NCI-H2029 (cell line): ENCODE data around the gene KCNK7.
A peak's percentile ranks its signal among the peaks of the same experiment; 100 is the strongest.

Experiments
- DNase-seq: peaks from one replicate; lab custom pipeline; 2025; lab: John Stamatoyannopoulos, UW

Gene KCNK7

DNA sequence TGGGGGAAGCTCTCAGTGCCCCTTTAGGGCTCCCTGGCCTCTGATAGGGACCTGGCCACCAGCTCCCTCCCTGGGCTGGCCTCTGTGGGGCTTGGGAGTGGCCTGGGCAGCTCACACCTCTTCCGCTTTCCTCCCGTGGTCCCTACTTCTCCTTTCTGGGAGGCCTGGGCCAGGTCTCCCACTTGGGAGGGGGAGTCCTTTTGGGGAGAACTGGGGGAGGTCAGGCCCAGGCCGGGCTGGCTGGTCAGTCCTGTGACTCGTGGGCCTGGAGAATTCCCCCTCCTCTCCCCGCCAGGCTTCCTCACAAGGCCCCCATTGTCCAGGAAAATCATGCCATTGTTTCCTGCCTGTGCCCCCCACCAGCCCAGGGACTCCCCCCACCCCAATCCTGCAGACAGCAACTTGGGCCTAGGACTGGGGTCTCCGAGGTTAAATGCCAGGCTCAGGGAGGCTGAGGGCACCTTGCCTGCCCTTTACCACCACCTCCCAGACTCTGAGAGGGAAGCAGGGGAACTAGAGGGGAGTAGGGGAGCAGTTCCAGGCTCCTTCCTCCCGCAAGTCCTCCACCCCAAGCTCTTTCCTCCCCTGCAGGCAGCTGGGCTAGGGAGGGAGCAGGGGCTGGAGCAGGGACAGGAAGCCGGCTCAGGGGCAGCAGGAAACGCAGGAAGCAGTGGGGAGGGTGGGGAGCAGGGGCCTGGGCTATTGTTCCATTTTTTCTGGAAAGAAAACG, 15.6 kb upstream of the KCNK7 start:
- no peak for DNase-seq

DNA sequence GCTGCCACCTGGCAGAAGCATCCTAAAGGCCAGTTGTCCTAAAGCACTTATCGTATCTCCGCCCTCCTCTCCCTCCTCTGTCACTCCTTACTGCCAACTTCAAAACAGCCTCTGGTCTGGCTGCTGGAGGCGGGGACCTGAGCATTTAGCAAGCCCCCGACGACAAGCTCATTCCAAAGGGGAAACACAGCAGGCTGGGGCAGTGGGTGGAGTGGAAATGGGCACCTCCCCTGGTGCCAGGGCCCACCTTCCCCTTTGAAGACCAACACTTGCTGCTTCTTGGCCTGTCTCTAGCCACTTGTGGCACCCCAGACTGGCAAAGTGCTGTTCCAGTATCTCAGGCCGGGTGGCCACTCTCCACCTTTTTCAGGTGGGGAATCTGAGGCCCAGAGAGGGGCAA, 14.8 kb upstream of the KCNK7 start:
- DNase-seq = no peak

DNA sequence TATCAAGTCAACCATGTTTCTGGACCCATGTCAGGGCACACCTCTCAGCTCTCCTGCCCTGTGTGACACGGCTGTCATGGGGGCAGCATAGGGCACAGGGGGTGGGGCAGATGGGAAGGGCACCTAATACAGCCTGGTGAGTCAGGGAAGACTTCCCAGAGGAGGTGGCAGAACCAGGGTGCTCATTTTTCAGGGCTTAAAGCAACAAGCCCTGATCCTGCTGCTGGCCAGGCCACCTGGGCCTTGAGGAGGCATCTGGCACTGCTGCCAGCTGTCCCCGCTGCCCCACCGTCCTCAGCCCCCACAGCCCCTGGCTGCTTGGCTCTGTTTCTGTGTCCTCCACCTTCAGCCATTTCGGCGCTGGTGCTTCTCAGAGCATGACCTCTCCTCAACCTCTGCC, 14.1 kb upstream of the KCNK7 start:
- no peak for DNase-seq

DNA sequence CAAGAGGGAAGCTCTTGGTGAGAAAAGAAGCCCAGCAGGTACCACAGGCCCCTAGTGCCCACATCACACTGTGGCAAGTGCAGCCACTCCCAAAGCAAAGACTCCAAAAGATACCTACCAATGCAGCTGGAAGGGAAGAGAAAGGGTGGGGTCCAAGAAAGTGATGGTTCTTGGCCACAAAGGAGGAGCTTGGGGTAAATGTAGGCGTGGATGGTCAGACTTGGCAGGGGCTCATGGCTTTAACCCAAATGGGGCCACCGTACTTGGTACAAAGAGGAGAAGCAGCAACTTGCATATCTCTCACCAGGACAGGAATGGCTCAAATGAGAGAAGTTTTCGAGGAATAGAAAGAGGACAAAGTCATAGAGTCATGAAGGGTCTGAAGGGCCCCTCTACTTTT, 13.6 kb upstream of the KCNK7 start:
- no peak for DNase-seq

DNA sequence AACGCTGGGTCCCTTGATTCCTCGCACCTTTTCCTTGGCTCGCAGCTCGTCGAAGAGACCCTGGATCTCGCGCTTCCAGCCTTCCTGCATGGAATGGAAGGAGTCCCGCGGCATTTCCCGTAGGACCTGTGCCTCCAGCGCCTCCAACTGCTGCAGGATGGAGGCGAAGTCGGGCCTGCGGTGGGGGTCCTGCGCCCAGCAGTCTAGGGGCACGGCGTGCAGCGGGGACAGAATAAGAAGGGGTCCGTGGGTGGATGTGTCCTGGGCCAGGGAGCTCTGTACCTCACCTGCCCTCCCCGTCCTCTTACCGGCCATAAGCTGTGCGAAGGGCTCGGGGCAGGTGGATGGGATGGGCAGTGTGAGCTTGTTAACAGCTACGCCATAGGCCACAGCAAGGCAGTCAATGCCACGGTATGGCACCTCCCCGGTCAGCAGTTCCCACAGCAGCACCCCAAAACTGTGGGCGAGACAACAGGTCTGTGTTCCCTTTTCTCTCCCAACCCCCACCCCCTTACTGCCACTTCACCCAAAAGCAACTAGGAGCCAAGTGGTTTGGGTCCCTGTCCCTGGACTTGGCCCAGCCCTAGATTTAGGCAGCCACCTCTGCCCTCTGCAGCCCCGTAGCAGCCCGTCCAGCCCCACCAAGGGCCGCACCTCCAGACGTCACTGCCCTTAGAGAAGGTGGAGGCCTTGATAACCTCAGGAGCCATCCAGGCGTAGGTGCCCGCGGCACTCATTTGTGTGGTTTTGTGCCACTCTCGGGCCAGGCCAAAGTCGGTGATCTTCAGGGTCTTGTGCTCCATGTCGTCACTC, 12.2 kb upstream of the KCNK7 start:
- no peak for DNase-seq

DNA sequence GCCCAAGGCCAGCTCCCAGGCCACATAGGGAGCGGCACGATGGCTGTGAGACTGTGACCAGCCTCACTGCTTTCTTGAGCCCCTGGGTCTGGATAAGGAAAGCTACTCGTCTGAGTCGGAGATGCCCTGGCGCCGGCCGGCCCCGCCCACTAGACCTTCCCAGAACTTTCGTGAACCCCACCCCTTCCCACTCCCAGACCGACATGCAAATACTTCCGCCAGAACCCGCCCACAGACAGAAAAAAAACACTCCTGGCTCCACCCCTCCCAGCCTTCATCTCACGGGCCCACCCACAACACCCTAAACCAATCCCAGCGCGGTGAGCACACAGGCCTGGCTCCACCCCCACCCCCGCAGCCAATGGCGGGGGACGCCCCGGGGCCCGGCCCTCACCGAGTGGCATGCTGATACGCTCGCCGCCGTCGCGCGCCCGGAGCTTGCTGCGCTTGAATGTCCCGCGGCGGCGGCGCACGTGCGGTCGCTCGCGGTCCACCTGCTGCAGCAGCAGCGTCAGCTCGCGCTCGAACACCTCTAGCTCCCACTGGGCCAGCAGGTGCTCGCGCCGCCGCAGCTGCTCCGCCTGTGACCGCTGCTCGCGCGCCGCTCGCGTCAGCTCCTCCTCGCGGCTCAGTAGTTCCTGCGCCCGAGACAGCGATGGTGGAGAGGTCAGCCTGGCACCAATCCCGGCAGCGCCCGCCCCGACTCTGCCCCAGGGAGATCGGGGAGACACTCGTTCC, 11.4 kb upstream of the KCNK7 start:
- DNase-seq = peak; percentile 96

DNA sequence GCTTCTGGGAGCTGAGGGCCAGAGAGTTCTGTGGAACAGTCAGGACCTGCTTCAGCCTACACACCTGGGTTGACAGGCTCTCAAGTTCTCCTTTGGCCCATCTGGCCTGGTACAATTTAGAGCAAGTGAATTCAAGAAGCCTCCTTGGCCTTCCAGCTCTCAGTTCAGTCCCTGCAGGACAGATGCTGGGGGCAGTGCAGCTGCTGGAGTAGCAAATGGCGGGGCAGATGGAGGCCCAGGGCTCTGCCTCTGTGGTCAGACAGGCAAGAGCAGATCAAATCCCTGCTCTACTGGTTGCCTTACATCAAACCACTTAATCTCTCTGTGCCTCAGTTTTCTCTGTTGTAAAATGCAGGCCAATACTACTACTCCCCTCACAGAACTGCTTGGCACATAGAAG, 8.7 kb upstream of the KCNK7 start:
- DNase-seq = no peak

DNA sequence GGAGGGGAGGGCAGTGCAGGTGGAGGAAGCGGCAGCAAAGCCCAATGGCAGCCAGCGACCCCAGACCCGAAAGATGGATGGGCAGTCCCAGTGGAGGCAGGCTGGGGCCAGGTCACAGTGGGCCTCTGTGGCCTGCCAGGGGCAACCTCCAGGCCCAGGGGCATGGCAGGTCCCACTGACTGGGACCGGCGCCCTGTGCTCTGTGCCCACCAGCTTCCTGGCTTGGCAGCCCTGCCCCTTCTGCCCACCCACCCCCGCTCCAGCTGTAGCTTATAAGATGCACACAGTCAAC, 4.3 kb upstream of the KCNK7 start:
- DNase-seq = no peak

DNA sequence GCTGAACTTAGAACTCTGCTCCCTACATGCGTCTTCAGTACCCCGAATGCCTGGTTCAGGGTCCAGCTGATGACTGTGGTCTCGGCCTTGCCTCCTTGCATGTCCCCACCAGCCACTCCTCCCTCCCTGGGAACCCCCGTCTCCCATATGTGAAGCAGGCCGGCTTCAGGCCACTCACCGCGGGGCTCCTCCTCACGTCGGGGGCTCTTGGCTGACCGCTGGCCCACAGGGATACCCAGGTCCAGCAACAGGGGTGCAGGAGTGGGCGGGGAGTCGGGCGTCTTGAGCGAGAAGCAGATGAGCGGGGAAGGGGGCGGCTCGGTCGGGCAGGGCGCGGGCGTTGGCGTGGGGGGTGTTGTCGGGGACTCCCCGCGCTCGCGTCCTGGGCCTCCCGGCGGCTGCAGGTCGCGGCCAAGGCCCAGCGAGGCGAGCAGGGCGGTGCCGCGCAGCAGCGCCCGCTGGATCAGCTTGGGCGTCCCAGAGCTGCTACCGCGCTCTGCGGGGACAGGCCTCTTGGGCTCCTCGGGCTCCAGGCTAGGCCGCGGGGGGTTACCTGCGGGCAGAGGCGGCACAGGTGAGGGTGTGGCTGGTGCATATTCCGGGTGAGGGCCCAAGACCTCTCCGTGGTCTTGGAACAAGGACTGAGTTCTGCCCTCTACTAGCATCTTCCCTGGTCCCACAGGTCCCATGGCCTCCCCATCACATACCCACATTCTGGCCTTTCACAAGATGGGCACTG, 3.8 kb upstream of the KCNK7 start:
- DNase-seq = no peak

DNA sequence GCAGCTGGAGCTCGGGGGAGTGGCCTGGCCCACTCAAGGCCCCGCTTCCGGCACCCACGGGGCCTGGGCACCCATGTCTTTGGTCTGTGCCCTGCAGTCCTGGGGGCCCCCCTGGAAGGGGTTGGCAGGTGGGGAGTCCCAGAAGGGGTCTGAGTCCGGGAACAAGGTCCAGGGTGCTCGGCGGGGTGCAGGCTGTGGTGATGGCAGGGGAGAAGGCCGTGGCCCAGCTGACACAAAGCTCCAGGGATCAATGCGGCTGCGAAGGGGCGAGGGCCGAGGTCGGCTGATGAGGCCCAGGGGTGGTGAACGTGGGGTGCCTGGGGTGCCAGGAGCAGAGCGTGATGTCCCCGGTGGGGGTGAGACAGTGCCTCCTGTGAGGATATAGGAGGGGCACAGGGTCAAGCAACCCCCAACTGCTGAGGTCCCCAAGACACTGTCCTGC, 2.7 kb upstream of the KCNK7 start:
- no peak for DNase-seq

DNA sequence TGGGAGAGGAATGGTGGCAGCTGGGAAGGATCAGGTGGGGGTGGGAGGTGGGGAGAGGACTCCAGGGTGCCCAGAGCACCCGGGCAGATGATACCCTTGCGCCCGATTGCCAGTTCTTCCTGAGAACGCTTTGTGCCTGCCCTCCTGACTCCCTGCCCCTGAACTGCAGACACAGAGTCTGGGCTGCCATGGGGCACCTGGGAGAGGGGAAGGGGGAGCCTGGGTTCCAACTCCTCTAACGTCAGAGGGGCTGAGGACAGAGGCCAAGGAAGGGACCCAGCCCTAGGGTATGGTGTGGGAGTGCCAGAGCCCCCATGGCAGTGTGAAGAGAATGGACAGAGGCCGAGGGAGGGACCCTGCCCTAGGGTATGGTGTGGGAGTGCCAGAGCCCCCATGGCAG, 920 bp upstream of the KCNK7 start:
- no peak for DNase-seq

DNA sequence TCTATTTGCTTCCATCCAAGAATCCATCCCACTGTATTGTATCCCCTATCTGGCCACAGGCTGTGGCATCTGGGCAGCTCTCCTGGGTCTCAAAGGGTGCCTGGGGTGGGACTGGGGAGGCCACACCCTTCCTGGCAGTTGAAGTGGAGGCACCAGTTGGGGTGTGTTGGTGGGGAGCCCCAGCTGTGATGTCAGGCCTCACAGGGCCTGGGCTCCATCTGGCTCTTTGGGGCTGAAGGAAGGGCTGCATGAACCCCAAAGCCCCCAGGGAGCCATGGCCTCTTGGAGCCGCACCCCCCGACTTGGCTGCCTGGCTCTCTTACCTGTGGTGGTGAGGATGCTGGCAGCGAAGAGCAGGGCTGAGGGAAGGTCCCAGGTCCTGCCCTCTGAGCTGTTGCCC, 469 bp downstream of the KCNK7 start:
- no peak for DNase-seq

DNA sequence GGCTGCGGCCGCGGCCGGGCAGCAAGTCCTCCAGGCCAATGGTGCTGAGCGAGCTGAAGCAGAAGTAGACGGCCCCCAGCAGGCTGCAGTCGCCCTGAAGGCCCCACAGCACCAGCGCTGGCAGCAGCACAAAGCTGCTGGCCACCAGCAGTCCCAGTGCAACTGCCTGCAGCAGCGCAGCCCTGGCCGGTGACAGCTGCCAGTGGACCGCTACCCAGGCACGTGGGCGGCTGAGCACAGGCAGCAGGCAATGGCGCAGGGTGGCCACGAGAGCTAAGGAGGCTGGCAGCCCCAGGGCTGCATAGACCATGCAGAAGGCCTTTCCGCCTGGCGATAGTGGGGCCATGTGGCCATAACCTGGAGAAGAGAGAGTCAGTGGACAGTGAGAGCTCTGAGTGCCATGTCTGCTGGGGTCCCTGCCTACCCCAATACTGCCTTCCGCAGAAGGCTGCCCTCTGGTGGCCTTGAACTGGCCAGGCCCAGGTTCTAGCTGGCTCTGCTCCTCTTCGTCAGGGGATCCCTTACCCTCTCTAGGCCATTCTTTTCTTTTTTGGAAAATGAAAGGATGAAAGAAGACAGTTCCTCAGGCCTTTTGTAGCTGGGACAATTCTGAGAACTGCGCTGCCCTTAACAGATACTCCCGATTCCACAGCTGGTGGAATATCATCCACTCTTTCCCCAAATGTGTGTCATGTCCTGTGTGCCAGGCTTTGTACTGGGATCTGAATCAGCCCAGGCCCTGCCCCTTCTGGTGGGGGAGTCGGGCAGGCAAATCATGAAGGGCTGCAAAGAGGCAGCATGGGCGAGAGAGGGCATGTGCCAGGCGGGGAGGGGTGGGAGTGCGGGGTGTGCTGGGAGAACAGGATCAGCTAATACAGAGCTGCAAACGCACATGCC, 1.8 kb downstream of the KCNK7 start:
- no peak for DNase-seq

DNA sequence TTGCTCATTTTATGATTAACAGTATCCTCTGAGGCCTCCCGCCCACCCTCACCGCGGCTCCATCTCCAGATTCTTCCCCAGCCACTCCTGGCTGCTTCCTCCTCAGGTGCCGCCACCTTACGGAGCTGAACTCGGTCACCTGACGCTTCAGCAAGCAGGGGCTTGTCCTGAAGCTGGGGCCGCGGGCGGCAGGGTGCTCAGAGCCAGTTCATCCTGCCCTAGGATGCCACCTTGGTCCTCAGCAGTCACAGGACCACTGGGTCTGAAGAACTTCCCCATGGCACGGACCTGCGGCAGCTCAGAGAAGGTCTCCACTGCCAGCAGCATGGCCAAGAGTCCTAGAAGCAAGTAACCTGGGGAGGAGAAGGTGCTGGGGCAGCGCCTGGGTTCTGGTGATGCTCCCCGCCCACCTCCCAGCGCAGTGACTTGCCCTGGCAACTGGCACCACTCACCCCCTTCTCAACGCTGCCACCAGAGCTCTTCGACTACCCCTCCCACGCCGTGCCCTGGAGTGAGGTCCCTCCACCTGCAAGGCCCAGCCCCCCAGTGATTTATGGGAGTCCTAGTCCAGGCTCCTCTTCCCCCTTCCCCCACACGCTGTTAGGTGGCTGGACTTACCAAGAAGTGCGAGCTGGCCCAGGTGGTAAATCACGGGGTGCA, 2.6 kb downstream of the KCNK7 start:
- no peak for DNase-seq

DNA sequence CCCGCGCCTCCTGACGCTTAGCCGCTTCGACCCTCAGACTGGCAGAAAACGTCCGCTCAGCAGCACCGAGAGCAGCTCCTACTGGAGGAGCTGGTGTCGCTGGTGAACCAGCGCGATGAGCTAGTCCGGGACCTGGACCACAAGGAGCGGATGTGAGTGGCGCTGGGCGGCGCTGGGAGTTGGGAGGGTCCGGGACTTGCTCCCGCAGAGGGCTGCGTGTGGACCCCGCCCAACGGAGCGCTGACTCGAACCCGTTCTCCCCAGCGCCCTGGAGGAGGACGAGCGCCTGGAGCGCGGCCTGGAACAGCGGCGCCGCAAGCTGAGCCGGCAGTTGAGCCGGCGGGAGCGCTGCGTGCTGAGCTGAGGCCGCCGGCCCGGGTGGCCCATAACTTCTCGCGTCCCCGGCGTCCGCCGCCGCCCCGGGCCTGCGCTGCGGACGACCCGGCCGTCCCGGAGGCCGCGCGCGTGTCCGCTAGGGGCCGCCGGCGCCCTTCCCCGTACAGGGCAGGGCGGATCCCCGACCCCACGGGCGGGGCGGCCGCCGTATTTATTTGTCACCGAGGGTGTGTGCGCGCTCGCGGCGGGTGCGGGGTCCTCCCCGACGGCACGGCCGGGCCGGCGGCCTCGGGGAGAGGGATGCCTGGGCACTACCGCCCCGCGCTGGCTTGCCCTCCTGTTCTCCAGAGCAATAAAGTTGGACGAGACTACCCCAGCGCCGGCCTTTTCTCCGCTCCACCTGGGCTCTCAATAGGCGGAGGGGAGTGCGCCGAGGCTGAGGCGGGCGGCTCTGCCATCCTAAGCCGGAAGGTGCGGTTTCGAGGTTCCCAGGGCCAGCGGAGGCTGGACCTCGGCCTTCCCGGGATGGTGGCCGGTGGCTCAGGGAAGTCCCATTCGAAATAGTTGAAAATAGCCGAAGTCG, 3.4 kb downstream of the KCNK7 start:
- DNase-seq = no peak

DNA sequence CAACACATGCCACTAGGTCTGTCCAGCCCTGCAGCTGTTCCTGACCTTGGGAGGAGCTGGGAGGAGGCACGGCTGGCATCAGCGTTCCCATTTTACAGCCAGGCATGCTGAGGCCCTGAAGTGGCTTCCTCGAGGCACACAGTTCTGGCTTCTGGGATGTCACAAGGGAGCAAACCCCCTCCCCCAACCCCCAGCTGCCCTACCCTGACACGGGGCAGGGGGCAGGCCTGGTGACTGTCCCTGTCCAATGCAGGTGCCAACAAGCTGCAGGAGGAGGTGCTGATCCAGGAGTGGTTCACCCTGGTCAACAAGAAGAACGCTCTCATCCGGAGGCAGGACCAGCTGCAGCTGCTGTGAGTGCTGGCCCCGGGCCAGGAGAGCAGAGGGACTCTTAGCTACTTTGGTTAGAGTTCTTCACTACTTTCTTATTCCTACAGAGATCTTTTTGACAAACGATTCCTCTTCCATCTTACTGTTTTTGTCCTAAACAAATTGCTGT, 5.3 kb downstream of the KCNK7 start:
- DNase-seq = peak; percentile 78

DNA sequence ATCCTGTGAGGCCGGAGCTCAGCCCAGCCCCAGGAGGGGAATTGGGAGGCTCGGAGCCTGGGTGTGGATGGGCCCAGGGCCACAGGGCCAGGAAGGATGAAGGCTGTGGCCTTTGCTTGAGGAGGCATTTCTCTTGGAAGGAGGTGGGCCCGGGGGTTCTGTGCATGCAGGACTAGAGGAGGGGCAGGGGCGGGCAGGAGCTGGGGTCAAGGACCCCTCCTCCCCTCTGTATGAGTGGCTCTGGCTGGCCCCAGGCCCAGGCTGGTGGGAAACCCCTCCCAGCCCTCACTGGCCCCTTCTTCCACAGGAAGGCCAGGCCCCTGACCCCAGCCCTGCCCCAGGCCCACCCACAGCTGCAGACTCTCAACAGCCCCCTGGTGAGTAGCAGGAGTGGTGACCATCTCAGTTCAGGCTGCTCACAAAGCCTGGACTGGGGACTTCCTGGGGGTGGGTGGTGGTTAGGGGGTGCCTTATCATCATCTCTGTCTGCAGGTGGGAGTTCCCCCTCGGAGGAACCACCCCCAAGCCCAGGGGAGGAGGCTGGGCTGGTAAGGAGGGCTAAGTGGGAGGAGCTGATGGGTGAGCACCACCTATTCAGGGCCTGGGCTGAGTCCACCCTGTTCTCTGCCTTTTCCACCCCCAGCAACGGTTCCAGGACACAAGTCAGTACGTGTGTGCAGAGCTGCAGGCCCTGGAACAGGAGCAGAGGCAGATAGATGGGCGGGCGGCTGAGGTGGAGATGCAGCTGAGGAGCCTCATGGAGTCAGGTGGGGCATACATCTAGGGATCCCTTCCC, 6.0 kb downstream of the KCNK7 start:
- DNase-seq = no peak

DNA sequence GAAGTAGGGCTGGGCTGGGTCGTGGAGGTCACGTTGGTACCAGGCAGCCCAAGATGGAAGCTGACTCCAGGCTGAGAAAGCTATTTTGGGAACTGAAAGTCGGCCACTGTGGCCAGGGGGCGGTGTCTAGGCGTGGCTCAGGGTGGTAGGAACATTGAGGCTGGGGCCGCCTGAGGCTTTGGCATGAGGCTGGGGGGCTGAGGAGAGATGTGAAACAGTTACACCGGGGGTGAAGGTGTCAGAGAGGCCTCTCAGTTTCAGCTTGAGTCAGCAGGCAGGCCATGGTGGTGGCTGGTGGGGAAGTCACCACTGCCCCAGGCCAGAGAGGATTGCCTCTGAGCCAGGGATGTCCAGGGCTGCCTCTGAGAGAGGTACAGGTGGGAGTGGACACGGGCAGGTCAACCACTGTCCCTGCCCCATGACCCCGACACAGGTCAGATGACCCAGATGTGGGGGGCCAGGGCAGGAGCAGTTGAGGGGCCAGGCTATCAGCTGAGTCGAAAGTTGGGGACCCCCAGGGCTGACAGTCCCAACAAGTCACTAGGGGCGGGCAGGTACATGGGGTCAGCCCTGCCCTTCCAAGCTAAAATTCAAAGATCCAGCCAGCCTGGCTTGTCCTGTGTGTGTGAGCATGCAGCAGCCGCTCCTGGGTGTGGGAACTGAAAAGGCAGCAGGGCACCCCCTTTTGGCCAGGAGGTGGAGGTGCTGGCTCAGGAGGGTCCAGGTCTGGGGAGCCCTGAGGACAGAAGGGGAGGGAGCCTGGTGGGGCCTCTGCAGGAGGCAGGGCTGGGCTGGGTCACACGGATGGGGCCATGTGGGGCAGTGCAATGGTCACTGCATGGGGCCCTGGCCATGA, 7.2 kb downstream of the KCNK7 start:
- DNase-seq = no peak
